ENCODE data around the gene CLIC4.
"Not testable (repeated sequence)": the region's sequence is repeated elsewhere in the genome, so short reads cannot be mapped to it uniquely, and the experiment has no call there.

The CLIC4 gene

DNA sequence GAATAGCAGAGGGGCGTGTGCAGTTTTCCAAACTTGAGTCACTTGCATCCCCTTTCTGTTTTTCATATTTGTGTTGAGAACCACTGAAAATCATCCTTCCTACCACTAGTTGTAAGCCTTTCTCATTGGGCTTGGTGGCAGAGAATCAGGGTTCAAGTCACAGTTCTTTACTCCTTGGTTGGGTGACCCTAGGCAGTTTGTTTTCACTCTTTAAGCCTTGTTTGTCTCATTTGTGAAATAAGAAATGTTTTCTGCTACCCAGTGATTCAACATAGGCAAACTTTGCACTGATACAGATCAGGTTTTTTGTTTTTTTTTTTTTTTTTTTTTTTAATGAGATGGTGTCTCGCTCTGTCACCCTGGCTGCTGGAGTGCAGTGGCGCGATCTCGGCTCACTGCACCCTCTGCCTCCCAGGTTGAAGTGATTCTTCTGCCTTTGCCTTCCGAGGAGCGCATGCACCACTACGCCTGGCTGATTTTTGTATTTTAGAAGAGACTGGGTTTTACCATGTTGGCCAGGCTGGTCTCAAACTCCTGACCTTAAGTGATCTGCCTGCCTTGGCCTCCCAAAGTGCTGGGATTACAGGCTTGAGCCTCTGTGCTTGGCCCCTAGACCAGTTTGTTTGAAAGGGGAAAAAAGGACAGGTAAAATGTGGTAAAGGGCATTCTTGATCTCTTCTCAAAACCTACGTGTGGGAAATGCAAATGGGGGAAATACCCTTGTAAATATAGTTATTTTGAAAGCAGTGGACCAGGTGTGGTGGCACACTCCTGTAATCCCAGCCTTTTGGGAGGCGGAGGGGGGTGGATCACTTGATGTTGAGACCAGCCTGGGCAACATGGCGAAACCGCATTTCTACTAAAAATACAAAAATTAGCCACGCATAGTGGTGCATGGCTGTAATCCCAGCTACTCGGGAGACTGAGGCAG, 3.2 kb downstream of the CLIC4 start:
- no peak for DNase-seq

DNA sequence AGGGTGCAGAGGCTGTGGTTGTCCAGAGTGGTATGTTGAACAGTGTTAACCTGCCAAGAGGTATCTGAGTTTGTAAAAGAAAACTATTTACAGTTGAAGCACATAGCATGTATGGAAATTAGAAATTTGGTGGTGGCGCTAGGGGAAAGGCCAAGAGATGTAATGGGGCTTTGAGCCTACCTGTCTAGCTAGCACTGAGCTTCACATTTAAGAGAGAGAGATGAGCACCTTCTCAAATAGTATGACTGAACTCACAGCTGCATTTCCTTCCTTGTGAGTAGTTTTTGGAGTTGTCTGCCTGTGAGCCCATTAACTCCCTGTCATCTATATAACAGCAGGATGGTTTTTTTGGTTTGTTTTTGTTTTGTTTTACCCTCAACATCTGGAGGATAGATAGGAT, 4.0 kb downstream of the CLIC4 start:
- no peak for DNase-seq

DNA sequence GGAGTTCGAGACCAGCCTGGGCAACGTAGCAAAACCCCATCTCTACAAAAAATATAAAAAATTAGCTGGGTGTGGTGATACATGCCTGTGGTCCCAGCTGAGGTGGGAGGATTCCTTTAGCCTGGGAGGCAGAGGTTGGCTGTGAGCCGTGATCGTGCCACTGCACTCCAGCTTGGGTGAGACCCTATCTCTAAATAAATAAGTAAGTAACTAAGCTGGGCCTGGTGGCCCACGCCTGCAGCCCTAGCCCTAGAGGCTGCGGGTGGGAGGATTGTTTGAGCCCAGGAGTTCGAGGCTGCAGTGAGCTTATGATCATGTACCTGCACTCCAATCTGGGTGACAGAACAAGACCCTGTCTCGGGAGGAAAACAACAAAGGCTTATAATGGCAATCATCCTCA, 4.6 kb downstream of the CLIC4 start:
- no peak for DNase-seq

DNA sequence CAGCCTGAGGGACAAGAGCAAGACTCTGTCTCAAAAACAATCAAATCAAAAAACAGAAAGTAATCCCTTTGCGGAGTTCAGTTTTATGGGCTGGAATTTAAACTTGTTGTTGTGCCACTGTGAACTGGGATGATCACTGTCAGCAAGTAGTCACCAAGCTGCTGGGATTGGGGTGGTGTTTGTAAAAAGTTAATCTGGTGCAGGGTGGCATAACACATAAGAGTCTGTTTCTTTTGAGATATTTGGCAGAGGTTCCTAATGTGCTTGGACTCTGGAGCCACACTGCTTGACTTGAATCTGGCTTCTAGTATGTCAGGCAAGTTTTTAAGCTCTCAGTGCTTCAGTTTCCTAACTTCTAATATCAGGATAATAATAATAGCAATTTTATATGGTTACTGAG, 6.6 kb downstream of the CLIC4 start:
- DNase-seq = no peak

DNA sequence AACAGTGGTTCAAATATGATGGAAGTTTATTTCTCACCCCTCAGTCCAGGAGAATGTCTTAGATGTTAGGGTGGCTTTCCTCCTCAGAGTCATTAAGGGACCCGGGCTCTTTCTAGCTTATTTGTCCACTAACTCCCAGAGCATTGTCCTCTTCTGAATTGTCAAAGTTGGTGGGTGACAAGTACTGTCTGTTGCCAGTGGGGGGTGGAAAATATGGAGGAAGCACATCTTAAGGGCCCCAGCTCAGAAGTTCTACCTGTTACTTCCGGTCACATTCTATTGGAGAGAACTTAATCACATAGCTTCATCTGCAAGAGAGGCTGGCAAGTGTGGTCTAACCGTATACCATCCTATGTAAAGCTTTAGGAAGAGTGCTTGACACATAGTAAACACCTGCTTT, 7.1 kb downstream of the CLIC4 start:
- DNase-seq = no peak

DNA sequence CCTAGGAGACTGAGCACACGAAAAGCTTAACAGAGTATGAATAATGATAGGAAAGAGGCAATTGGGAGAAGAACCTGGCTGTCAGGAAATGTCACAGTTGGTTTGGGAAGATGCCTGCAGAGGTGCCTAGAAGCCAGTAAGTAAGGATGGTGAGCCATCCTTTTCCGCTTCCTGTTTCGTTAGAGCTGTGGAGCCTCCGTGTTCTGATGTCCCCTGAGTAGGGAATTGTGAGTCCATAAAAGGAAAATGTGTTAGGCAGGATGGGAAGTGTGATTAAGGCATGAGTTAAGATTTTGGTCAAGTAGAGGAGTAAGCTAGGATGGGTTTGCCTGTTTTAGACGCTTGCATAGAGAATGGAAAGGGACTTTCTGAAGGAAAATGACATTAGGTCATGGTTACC, 9.0 kb downstream of the CLIC4 start:
- no peak for DNase-seq

DNA sequence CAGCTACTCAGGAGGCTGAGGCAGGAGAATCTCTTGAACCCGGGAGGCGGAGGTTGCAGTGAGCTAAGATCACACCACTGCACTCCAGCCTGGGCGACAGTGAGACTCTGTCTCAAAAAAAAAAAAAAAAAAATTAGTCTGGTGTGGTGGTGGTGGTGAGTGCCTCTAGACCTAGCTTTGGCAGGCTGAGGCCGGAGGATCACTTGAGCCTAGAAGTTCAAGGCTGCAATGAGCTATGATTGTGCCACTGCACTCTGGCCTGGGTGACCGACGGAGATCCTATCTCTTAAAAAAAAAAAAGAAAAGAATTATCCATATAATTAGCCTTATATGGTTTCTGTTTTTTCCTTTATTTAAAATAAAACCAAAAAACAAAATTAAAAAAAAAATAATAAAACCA, 10.1 kb downstream of the CLIC4 start:
- DNase-seq = not testable (repeated sequence)

DNA sequence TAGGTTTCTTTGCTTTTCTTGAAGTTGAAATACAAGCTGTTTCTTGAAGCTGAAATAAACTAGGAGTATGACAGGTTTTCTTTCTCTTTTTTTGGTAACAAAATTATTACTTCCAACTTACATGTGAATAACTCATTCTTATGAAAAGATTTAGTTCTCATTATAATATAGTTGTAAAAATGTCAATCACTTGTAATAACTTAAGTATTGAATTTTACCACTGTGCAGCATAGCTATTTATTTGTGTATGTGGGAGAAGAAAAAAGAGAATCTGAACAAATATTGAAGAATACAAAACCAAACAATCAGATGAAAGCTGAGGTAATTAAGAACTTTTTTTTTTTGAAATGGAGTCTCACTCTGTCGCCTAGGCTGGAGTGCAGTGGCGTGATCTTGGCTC, 11.1 kb downstream of the CLIC4 start:
- no peak for DNase-seq

DNA sequence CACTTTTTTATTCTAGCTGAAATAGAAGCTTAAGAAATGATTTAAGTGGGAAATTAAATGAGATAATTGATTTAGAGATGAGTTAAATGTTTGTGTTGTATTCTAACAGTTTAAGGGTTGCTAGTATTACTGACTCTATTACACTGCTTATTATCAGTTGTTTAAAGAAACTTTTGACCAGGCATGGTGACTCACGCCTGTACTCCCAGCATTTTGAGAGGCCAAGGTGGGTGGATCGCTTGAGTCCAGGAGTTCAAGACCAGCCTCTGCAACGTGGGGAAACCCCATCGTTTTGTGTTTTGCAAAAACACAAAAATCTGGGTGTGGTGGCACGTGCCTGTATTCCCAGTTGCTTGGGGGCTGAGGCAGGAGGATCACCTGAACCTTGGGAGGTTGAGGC, 14.2 kb downstream of the CLIC4 start:
- no peak for DNase-seq

DNA sequence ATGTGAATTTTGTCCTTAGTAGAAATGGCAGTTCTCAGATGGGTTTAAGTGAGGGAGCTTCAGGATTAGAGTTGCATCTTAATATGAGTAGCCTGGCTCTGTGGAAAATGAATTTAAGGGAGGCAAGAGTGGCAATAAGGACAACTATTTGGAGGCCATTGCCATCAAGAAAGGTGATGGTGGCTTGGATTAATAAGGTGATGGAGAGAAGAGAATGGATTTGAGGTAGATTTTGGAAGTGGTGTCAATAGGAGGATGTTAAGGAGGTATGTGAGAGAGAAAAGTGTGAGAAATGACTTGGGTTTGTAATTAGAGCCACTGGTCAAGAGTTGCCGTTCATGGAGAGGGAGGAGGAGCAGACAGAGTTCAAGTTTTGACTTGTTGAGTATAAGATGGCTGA, 16.3 kb downstream of the CLIC4 start:
- no peak for DNase-seq

DNA sequence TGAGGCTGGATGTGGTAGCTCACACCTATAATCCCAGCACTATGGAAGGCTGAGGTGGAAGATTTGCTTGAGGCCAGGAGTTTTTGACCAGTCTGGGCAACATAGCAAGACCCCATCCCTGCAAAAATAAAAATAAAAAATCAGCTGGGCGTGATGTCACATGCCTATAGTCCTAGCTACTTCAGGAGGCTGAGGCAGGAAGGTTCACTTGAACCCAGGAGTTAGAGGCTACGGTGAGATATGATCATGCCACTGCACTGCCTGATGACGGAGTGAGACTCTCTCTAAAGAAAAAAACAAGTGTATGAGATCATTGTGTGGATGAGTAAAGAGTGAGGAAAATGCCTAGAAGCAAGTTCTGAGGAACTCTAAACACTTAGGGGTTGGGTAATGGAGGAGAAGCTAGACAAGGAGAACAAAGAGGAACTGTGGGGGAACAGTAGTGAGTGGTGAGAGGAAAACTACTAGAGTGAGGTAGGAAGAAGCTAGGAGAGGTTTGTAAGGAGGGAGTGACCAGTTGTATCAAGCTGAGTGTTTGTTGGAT, 17.0 kb downstream of the CLIC4 start:
- no peak for DNase-seq

DNA sequence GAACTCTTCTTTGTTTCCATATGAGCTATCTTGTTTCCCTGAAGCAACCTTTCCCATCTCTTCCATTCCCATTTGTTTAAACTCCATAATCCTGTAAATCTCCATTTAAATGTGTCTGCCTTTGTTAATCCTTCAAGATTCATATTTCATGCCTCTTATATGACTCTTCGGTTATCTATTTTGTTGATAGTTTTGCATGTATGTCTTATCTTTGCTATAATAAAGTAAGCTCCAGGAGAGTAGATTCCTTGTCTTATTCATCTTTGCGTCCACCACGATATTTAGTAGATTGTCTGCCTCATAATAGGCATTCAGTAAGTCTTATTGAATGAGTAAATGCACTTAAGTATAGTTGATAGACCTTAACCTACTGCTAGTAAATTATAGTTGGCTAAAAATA, 18.4 kb downstream of the CLIC4 start:
- DNase-seq = no peak

DNA sequence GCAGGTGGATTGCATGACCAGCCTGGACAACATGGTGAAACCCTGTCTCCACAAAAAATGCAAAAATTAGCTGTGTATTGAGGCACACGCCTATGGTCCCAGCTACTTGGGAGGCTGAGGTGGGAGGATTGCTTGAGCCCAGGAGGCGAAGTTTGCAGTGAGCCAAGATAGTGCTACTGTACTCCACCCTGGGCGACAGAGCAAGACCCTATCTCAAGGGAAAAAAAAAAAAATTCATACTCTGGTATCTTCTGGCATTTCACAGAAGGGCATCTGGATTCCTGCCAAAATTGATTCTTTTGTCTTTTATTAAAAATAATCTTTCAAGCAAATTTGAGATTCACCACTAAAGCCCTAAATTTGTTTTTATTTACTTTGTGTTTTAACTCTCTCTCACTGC, 19.2 kb downstream of the CLIC4 start:
- DNase-seq = peak; percentile 64

DNA sequence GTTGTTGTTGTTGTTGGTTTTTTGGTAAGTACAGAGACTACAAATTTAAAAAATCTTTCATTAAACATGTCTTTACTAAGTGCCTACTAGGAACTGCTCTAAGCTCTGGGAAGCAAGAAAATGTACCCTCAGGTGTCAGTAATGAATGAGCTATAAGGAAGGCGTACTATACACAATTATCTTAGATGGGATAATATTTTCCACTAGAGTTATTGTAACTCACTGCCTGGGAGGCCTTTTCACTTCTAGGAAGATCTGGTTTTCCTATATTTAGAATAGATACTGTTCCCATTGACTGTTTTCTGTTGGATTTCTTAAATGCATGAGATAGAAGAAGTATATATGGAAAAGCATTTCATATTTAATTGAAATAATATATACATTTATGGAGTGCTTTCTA, 19.6 kb downstream of the CLIC4 start:
- peak; percentile 36 for DNase-seq

DNA sequence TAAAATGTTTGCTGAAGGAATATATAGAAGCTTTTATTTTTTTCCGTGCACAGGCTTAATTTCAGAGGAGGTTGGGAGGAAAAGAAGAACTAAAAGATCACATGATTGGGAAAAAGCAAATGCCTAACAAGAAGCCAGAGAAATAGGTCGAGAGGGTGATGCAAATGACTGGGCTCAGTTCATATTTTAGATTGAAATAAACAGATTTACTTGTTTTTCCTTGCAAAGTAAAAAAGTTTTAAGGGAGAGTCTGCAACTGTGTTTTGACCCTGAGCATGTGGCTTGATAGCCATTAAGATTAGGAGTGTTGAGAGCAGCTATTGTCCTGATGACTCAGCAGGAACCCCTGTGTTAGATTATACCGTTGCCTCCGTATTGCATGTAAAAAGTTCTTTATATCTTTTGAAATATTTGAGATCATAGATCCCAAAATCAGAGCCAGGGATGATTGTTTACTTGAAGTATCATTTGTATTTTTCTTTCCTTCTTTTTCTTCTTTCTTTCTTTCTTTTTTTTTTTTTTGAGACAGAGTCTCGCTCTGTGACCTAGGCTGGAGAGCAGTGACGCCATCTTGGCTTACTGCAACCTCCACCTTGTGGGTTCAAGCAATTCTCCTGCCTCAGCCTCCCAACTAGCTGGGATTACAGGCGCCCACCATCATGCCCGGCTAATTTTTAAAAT, 20.2 kb downstream of the CLIC4 start:
- DNase-seq = peak; percentile 79

DNA sequence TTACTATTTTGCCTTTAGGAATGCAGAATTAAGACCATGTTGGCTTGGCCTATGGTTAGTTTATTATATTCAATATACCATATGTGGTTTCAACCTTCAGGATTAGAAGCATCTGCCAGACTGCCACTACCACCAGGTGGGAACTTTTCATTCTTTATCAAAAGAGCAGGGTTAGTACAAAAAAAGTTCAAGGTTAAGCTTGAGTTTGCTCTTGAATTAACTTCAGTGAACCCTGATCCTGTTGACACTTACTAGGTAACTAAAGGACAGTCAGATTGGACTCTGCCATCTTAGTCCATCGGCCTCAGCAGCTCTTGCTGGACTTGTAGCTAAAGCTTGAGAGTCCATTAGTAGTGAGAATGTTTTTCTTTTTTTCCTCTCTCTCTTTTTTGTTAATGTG, 22.1 kb downstream of the CLIC4 start:
- DNase-seq = no peak

DNA sequence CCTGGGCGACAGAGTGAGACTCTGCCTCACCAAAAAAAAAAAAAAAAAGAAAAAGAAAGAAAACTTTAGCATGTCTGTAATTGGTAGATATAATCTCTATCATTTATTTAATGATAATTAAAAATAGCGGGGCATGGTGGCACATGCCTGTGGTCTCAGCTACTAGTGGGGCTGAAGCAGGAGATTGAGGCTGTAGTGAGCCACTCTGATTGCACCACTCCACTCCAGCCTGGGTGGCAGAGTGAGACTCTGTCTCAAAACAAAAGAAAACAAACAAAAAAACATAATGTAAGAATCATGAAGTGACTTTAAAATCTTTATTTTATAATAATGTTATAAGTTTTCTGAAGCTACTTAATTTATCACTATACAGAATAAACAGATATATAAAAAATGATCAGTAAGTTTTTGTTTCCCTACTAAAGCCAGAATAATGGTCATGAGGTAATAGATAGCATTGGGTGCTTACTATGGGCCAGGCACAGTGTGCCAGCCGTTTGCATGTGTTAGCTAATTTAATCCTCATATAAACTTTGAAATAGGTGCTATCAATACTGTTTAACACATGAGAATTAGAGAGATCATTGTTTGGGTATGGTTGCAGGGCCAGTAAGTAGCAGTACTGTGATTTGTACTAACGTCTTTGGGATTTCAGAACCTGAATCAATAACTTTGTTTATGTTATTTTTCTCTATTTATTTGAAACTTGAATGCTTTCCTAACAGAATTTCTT, 23.8 kb downstream of the CLIC4 start:
- no peak for DNase-seq

DNA sequence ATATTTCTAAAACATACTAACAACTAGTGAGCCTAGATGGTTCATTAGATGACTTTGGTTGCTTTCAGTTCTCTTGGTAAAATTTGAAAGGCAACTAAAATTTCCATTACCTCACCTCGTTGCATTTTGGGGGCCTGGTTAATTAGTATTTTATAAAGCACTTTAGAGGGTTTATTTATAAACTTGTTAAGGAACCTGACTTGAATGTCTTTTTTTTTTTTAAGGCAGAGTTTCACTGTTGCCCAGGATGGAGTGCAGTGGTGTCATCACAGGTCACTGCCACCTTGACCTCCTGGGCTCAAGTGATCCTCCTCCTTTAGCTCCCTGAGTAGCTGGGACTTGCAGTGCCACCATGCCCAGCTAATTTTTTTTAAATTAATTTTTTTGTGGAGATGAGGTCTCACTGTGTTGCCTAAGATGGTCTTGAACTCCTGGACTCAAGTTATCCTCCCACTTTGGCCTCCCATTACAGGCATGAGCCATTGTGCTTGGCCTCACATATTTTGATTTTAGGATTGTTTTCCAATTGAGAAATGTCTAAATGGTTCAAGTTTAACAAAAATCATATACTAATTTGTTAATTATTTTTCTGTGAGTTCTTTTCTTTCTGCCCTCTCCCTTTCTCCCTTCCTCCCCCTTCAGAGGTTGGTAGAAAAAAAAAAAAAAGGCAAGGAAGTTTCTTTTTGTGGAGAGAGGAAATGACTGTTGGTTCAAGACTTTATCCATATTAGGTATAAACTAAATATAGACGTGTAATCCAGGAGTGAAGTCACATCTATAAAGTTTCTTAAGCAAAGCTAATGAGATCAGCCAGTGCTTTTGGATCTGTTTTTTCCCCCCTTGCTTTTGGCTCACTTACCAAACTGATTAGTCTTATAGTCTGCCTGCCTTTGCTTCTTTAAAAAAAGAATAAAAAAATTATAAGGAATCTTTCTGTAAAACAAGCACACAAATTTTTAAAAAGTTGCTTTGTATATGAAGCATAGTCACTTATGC, 24.7 kb downstream of the CLIC4 start:
- DNase-seq = no peak

DNA sequence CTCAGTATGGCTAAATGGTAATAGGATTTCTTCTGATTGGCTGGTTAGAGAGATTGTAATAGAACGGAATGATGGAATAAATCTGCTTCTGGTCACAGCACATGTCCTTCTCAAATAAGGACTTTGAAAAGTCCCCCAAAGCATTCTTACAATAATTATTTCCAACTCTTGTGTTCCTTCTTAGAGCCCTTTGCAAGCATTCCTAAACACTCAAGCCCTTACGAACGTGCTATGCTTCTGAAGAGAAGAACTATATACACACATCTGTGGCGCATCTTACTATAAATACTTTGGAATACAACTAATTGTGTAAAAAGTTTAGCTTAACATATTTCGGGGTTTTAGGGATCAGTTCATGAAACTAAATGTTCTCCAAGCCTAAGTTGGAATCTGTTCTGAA, 25.6 kb downstream of the CLIC4 start:
- no peak for DNase-seq

DNA sequence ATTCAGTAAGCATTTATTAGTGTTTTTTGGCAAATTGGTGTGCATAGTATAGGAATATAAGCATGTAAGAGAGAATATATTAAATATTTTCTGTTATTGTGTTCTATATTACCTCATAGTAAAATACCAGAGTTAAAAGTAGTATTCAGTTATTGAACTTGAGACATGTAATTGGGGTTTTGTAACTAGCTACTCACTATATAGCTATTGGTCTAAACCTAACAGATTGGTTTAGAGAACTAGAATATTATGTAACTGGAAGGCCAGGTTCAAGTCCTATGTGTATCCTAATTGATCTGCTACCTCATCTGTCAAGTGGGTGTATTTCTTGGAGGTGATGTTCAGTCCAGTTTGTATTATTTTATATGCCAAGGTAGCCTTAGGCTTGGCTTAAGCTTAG, 26.3 kb downstream of the CLIC4 start:
- DNase-seq = no peak

DNA sequence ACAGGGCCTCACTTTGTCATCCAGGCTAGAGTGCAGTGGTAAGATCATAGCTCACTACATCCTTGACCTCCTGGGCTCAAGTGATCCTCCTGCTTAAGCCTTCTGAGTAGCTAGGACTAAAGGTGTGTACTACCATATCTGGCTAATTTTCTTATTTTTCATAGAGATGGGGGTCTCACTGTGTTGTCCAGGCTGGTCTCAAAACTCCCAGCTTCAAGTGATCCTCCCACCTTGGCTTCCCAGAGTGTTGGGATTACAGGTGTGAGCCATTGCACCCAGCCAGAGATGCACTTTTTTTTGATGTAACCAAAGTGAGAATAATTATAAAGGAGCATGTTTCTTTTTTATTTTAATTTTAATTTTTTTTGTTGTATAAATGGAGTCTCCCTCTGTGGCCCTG, 28.4 kb downstream of the CLIC4 start:
- DNase-seq = no peak

DNA sequence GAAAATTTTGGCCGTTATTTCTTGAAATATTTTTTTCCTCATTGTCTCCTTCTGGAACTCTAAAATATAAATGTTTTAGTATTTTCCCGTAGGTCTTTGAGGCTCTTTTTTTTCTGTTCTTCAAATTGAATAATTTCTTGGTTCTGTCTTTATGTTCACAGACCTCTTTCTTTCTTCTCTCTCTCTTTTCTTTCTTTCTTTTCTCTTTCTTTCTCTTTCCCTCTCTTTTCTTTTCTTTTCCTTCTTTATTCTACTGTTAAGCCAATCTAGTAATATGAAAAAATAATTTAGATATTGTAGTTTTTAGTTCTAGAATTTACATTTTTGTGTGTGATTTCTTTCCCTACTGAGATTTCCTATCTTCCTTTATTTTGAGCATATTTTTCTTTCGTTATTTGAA, 30.1 kb downstream of the CLIC4 start:
- no peak for DNase-seq

Measured in hematopoietic multipotent progenitor cell treated with erythropoietin and hydrocortisone succinate and interleukin-3 and kit ligand, for 8 days (in vitro differentiated cells).